Measurements from ENCODE around the gene NLRP10.

NLRP10 gene

DNA sequence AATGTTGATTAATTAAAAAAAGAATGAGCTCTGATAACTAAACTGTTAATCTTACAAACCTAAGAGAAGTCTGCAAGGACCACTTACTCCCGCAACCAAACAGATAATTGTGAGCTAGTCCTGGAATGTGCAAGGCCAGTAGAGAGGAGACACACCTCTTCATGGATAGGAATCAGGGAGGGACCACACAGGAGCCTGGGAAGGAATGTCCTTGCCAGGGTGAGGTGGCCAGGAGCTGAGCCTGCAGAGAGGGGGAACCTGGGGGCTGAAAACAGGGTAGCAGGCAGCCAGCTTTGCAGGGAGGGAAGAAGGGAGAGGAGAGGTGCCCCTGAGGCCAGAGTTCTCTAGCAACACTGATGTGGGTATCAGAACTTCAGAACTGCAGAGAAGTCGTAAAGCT, 9.4 kb upstream of the NLRP10 start:
- no peak for ATAC-seq

GRCh38 chr11:7973011-7973410, 7.8 kb upstream of the NLRP10 start:
- ATAC-seq, result no peak

- ATAC-seq, result no peak
Measured at GRCh38 chr11:7971846-7972245, 6.6 kb upstream of the NLRP10 start.

- ATAC-seq, result no peak
Measured at GRCh38 chr11:7969756-7970646, 4.8 kb upstream of the NLRP10 start.

DNA sequence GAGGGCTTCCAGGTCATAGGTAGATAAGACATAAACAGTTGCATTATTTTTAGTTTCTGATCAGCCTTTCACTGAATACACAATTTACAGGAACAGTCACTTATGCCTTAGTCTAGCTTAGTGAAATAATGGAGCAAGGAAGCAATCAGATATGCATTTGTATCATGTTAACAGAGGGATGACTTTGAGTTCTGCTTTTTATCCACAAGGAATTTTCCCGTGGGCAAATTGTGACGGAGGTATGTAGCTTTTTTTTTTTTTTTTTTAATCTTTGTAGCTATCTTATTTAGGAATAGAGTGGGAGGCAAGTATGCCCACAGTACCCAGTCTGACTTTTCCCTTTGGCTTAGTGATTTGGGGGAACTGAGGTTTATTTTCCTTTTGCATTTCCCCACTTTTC, 3.4 kb upstream of the NLRP10 start:
- ATAC-seq, result no peak

GRCh38 chr11:7967826-7968225, 2.6 kb upstream of the NLRP10 start:
- no peak for ATAC-seq

- no peak for ATAC-seq
Measured at GRCh38 chr11:7967097-7967496, 1.9 kb upstream of the NLRP10 start.

DNA sequence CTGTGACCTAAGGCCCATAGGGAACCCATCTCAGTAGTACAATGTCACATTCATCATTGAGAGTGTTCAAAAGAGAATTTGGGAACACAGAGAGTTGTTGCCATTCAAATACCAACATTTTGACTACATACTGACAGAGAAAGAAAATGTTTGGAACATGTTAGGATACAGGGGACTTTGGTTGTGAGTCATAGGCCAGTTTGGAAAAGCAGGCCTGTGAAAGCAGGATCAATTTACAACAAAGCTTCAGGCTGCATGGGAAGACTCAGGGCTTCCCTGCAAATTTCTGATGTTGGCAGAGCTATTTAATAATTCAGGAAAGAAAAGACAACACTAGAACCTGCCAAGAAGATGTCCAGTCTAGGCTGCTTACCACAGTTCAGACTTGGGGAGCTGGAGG, 374 bp downstream of the NLRP10 start:
- no peak for ATAC-seq

GRCh38 chr11:7964261-7964660, 986 bp downstream of the NLRP10 start:
- ATAC-seq, result no peak

- ATAC-seq, result no peak
Measured at GRCh38 chr11:7955191-7955590, 10.1 kb downstream of the NLRP10 start.

DNA sequence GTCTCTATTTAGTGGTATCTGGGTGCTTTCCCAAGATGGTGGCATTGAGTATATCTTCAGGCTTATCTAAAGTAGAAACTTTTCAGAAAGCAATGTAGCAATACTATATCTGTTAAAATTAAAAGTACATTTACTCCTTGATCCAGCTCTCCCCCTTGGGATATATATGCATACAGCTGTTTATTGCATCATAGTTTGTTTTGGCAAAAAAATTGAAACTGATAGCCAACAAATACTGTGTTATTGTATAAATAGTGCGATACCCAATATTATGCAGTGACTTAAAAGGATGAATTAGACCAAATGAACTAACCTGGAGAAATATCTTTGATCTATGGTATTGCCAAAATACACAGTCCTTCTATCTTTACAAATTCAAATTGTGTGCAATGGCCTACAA, 15.3 kb downstream of the NLRP10 start:
- ATAC-seq, result no peak

DNA sequence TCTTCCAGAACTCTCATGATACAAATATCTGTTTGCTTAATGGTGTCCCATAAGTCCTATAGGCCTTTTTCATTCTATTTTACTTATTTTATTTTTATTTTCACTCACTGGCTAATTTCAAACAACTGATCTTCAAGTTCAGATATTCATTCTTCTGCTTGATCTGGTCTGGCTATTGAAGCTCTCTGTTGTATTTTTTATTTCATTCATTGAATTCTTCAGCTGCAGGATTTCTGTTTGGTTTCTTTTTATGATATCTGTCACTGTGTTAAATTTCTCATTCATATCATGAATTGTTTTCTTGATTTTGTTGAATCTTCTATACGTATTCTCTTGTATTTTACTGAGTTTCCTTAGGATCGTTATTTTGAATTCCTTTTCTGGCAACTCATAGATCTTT, 21.1 kb downstream of the NLRP10 start:
- ATAC-seq, result no peak

DNA sequence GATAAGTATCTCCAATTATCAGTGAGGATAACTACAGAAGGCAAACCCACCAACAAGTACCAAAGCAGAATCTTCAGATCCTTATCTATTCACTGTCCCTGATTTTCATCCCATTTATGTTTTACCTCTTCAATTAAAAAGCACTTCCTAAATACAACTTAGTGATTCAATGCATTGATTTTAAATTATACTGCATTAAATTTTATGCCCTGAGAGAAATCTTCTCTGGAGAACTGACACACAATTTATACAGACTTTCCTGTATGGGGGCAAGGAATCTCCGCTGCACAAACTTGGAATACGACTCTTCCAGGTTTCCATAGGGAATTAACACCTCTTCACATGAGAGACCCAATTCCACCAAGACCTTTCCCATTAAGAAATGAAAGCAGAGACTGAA, 23.6 kb downstream of the NLRP10 start, which contains the start of gene OR10A3:
OR10A3 (minus strand) TSS at position 101 of the 400 bp plus-strand sequence. CDS start 2,188 bp downstream, outside the sequence.
- ATAC-seq, result no peak

DNA sequence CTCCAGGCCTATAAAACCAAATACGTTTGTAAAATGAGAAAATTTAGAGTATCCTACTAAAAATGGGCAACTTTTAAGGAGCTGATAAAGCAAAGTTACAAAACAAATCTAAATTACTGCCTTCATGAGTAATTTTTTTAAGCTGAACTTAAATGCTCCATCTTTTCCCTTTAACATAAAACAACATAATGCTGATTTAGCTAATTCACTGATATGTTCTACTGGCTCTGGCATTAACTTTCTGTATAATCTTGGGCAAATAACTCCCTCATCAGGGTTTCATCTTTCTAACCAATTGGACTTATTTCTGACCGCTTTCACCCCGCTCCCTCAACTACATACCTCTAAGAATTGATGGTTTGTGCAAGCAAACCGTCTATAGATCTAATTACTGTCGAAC, 24.1 kb downstream of the NLRP10 start:
- ATAC-seq, result no peak

DNA sequence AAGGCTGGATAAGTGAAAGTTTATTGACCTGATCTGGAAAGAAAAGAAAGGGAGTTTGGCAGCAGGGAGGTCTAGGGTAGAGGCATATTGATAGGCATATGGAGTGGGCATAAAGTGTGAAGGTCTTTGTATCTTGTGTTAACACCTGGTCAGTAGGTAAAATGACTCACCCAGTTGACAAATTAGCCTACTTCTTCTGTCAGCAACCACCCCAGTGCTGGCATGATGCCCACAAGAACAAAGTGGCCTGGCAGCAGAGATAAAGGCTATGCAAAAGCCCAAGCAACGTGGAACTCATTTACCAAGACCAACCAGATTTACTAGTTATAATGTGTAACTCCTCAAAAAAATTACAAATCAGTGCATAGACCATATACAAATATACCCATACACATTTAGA, 28.6 kb downstream of the NLRP10 start:
- no peak for ATAC-seq

- no peak for ATAC-seq
Measured at GRCh38 chr11:7931168-7931567, 34.1 kb downstream of the NLRP10 start, which contains the start of gene OR10A6. Gene OR10A6, minus strand, starts transcription at chr11:7931268. Its CDS starts 2,606 bp downstream, at chr11:7928662.

DNA sequence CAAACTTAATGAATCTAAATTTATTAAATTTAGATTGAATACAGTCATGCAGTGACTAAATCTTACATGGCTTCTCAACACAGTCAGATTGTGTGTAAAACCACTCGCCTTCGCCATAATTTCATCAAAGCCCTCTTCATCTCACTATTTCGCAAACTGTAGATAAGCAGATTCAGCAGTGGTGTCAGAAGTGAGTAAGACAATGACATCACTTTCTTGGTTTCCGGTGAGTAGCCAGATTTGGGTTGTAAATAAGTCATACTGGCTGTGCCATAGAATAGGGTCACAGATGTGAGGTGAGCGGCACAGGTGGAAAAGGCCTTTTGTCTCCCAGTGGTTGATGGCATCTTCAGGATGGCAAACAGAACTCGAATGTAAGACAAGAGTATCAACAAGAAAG, 37.6 kb downstream of the NLRP10 start:
- ATAC-seq, result peak in 1 of 2 donors; percentile 49

DNA sequence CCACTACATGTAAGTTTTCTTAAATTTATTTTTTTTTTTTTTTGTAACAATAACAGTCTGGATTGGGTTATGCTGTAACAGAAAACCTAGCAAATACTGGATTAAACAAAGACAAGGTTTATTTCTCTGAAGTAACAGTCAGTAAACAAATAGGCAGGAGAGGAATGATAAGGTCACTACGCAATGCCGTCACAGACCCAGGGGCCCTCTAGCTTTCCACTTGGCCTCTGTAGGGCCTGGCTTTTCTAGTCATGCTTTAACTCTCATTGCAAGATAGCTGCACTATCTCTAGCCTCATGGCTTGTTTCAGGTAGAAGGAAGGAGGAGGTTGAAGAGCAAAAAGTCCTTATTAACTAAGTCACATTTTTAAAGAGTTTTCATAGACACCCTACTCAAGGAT, 40.7 kb downstream of the NLRP10 start:
- no peak for ATAC-seq

DNA sequence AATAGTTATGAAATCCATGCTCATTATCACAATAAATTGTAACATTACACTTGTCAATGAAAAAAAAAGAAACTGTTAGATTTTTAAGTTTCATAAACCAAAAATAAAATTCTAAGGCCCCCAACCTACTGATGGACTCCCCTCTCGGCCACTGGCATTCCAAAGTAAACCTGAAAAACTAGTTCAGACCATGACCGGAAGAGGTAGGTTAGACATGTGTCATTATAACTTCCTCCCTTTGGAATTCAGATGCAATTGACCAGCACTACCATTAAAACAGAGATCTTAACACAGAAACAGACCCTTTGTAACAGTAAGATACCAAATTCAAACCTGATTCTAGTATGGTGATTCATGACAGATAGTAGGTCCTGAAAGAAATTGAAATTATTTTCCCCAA, 47.1 kb downstream of the NLRP10 start:
- ATAC-seq, result no peak

All from activated CD4-positive, CD25-positive, alpha-beta regulatory T cell treated with anti-CD3 and anti-CD28 coated beads, Interleukin-2, amount 50 U/mL, for 24 hours (primary cell).